Esophagus squamous epithelium (tissue), 4 donors: Measurements from ENCODE around the gene CPED1.

Source experiments
- POLR2A ChIP-seq, 4 donors: fragments of 450-650 bp; IDR thresholded peaks; one replicate each; pipeline ENCODE4 v1.6.1; 2017; ENCODE audit warnings: antibody characterized with exemption in 4 of 4, mild to moderate bottlenecking in 4 of 4, moderate library complexity in 3 of 4
- TF ChIP-seq, protein P1 (sequence below), 6 experiments: fragments of 450-650 bp in 4 of 6; fragments of 200-600 bp in 2 of 6; sonication (generic) in 2 of 6; IDR thresholded peaks; one replicate each; pipeline ENCODE4 v1.5.1; 2016 to 2019; ENCODE audit warnings: antibody characterized with exemption in 6 of 6, mild to moderate bottlenecking in 4 of 6, moderate library complexity in 4 of 6

- TF ChIP-seq, protein P1, sequence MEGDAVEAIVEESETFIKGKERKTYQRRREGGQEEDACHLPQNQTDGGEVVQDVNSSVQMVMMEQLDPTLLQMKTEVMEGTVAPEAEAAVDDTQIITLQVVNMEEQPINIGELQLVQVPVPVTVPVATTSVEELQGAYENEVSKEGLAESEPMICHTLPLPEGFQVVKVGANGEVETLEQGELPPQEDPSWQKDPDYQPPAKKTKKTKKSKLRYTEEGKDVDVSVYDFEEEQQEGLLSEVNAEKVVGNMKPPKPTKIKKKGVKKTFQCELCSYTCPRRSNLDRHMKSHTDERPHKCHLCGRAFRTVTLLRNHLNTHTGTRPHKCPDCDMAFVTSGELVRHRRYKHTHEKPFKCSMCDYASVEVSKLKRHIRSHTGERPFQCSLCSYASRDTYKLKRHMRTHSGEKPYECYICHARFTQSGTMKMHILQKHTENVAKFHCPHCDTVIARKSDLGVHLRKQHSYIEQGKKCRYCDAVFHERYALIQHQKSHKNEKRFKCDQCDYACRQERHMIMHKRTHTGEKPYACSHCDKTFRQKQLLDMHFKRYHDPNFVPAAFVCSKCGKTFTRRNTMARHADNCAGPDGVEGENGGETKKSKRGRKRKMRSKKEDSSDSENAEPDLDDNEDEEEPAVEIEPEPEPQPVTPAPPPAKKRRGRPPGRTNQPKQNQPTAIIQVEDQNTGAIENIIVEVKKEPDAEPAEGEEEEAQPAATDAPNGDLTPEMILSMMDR (IDR thresholded peaks at IDR 0.05), result no peak
- TF ChIP-seq POLR2A (IDR thresholded peaks at IDR 0.05), result no peak
Measured at GRCh38 chr7:121039510-121039822, 51.0 kb downstream of the CPED1 start.
